GM12892 (cell line): ENCODE results near the gene FAM110D.

Experiments
- DNase-seq: peaks from one replicate; pipeline ENCODE4 v3.0.0; 2011; ENCODE audit not compliant: insufficient read length
- FAIRE-seq: peaks from 2 replicates; lab custom pipeline; 2011; peaks lifted over from hg19 to GRCh38; lab: Jason Lieb, UNC
- POLR2A ChIP-seq: IDR thresholded peaks from 2 replicates; pipeline ENCODE4 v1.6.1; 2011; ENCODE audit warnings: low read depth, low read length, control low read depth
- POLR2AphosphoS5 ChIP-seq: IDR thresholded peaks from 2 replicates; pipeline ENCODE4 v1.6.1; 2011; ENCODE audit warnings: low read depth, low read length, control low read depth
- TAF1 ChIP-seq: IDR thresholded peaks from 2 replicates; pipeline ENCODE4 v1.6.1; 2011; ENCODE audit warnings: low read depth, mild to moderate bottlenecking, control low read depth, low read length, borderline replicate concordance

Gene FAM110D

GRCh38 chr1:26122988-26123973, 35.6 kb upstream of the FAM110D start:
- no peak for DNase-seq
- peak; percentile 9 for FAIRE-seq
- no peak for TF ChIP-seq POLR2A
- TF ChIP-seq POLR2AphosphoS5, result no peak
- no peak for TF ChIP-seq TAF1

- no peak for FAIRE-seq
- no peak for DNase-seq
- no peak for TF ChIP-seq POLR2AphosphoS5
- no peak for TF ChIP-seq TAF1
- no peak for TF ChIP-seq POLR2A
These were observed 34.2 kb upstream of the FAM110D start for GRCh38 chr1:26124418-26125331.

DNA sequence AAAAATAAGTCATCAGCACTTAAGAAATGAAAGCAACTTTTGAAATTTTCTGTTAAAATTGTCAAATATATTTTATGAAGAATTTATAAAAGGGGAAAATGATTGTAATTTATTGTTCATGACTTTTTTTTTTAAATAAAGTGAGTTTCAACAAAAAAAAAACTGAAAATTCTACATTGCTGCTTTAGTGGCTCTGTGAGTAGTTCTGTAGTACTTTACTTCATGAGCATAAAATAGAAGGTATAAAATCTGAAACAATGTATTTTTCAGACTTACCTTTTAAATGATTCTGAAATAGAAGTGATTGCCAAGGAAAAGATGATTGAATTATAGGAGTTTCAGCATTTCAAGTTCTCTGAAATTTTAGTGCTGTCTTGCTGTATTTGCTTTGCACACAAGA, 33.5 kb upstream of the FAM110D start:
- FAIRE-seq (no peak), DNase-seq (no peak)
- TF ChIP-seq POLR2AphosphoS5, result no peak
- TF ChIP-seq POLR2A, result no peak
- no peak for TF ChIP-seq TAF1

DNA sequence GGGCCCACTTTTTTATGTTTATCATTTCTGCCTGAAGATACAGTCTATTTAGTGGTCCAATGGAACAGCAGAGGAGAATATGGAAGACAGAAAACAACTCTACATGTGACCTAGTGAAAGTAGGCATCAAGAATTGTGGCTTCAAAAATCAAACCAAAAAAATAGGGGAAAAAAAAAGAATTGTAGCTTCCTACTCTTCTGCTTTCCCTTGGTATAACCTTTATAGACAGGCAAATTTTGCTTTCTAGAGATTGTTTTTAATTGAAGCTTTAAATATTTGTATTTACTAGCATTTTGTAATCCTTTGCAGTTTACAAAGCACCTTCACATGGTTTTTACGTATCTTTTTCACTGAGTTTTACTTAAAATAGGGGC, 32.9 kb upstream of the FAM110D start:
- DNase-seq, result no peak
- no peak for TF ChIP-seq POLR2AphosphoS5
- no peak for TF ChIP-seq TAF1
- TF ChIP-seq POLR2A, result no peak
- FAIRE-seq, result no peak

- DNase-seq, result no peak
- FAIRE-seq, result no peak
- no peak for TF ChIP-seq POLR2AphosphoS5
These were observed 32.4 kb upstream of the FAM110D start for GRCh38 chr1:26126321-26127084.

DNA sequence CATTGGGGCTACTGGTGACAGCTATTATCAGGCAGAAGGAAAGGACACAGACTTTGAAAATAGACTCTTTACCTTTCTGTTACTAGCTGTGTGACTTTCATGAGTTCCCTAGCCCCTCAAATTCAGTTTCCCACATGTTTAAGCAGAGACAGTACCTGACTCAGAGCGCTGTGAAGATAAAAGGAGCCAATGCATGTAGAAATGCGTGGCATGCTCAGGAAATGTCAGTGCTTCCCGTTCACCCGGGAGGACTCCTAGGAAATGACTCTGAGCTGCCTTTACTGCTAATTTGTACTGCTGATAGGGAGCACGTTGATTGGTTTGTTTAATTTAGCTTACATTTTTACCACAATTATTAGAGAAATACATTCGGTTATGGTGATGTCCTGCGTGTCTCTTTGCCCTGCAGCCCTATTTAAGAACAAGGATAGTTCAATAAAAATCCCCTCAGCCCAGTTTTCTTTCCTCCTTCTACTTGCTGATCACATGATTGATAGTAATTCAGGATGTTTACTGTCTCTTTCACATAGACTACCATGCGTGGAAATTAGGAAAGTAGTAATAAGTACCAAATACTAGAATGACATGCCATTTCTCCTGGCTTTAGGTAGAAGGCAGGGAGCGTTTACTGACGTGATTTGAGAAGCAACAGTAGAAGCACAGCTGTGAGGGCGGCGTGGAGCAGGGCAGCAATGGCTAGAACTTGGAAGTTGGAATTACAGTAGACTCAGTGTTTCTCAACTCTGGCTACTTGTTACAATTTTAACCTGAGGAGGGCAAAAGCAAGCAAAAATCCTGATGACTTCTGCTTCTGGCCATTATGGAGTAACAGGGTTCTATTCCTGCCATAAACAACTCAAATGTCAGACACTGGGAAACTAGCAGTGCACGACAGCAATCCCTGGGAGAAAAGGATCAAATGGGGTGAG, 31.4 kb upstream of the FAM110D start:
- no peak for TF ChIP-seq POLR2AphosphoS5
- TF ChIP-seq POLR2A, result no peak
- no peak for TF ChIP-seq TAF1
- FAIRE-seq (no peak), DNase-seq (no peak)

DNA sequence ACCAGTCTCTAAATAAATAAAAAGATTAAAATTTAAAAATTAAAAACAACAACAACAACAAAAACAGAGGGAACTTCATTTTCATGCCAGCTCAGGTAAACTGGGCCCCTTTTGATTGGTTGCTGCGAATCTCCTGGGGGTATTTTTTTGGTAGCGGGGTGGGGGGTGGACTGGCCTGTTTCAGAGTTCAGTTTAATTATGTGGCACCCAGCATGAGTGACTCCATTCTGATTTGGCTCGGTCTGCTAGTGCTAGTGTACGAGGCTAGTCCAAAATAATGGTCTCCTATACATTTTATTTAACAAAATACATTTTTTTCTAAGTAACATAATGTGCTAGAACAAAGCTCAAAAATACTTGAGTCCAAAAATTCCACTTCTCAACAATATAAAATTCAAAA, 29.1 kb upstream of the FAM110D start:
- FAIRE-seq, result no peak
- TF ChIP-seq POLR2AphosphoS5 (no peak), POLR2A (no peak), TAF1 (no peak)
- no peak for DNase-seq

DNA sequence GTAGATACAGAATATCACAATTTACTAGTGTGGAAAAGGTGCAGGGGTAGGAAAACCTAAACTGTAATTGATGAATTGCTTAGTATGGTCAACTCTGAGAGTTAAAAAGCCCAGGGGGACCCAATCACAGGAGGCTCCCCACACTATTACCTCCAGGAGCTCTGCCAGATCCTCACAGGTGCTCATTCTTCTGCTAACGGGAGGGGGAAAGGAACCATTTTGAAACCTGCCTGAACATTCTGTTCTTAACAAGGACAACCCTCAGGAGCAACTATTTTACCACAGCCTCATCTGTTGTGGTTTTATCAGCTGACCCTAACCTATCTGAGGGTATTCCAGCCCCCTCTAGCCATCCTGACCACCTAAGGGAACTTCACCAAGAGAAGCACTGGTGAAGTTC, 28.2 kb upstream of the FAM110D start:
- FAIRE-seq (no peak), DNase-seq (no peak)
- TF ChIP-seq POLR2AphosphoS5 (no peak), POLR2A (no peak), TAF1 (no peak)

DNA sequence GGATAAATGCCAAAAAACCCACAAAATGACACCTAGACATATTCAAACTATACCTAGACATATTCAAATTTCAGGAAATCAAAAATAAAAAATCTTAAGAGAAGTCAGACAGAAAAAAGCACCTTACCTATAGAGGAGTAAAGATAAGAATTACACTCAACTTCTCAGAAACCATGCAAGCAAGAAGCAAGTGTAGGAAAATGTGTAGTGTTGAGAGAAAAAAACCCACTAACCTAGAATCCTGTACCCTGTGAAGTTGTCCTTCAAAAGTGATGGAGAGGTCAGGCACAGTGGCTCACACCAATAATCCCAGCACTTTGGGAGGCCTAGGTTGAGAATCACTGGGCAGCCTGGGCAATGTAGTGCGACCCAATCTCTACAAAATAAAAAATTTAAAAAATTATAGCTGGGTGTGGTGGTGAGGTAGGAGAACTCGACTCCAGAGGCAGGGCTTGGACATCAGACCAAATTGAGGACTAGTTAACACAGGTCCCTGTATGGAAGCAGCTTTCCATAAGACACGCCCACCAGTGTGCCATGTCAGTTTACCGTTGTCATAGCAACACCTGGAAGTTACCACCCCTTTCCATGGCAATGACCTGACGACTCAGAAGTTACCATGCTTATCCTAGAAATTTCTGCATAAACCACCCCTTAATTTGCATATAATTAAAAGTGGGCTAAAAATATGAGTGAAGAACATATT, 26.6 kb upstream of the FAM110D start:
- TF ChIP-seq TAF1, result no peak
- TF ChIP-seq POLR2A, result no peak
- no peak for TF ChIP-seq POLR2AphosphoS5
- no peak for FAIRE-seq
- DNase-seq, result no peak
